WERI-Rb-1 (cell line): ENCODE data around the gene STON1.
A peak's percentile ranks its signal among the peaks of the same experiment; 100 is the strongest.

ENCODE experiments used
- DNase-seq: peaks from one replicate; pipeline ENCODE4 v3.0.0-alpha.2; 2020
- H3K27ac ChIP-seq: fragments of 250-450 bp; sonication (Bioruptor Pico); 2 replicates; pipeline ENCODE4 v1.5.1; 2020; ENCODE audit warnings: mild to moderate bottlenecking, moderate library complexity
- H3K27me3 ChIP-seq: fragments of 250-450 bp; sonication (Bioruptor Pico); 2 replicates; pipeline ENCODE4 v1.5.1; 2021; ENCODE audit warnings: mild to moderate bottlenecking, low read depth, moderate library complexity; ENCODE audit not compliant: insufficient read depth, severe bottlenecking
- H3K36me3 ChIP-seq: fragments of 250-450 bp; sonication (Bioruptor Pico); 2 replicates; pipeline ENCODE4 v1.5.1; 2020; ENCODE audit warnings: mild to moderate bottlenecking, moderate library complexity
- H3K4me3 ChIP-seq: 2 replicates; pipeline ENCODE4 v1.5.1; 2011; ENCODE audit warnings: low read depth, mild to moderate bottlenecking, control low read depth, low read length
- H3K9me3 ChIP-seq: fragments of 250-450 bp; sonication (Bioruptor Pico); 2 replicates; pipeline ENCODE4 v1.5.1; 2021; ENCODE audit warnings: mild to moderate bottlenecking, moderate library complexity; ENCODE audit not compliant: severe bottlenecking
- CTCF ChIP-seq: IDR thresholded peaks from 2 replicates; pipeline ENCODE4 v1.5.1; 2011; ENCODE audit warnings: low read depth, mild to moderate bottlenecking, control low read depth, inconsistent platforms, low read length

STON1 gene

GRCh38 chr2:48626047-48626446 is 96.1 kb downstream of the STON1 start:
- H3K27ac ChIP-seq: no peak overlapping the region
- no peak for DNase-seq
- H3K27me3 ChIP-seq: no peaks in the 10 kb centered on the region
- no peaks in the 10 kb centered on the region for H3K36me3 ChIP-seq
- no peak for TF ChIP-seq CTCF
- H3K4me3 ChIP-seq: no peak overlapping the region
- no peaks in the 10 kb centered on the region for H3K9me3 ChIP-seq

- H3K4me3 ChIP-seq: no peak overlapping the region
- no peak for TF ChIP-seq CTCF
- peaks cover 9% of the 10 kb centered on the region for H3K9me3 ChIP-seq
- H3K27ac ChIP-seq: no peak overlapping the region
- H3K36me3 ChIP-seq: no peaks in the 10 kb centered on the region
- peak; percentile 65 for DNase-seq
- H3K27me3 ChIP-seq: no peaks in the 10 kb centered on the region
Observed at GRCh38 chr2:48633143-48633542, 103.2 kb downstream of the STON1 start.

- Histone ChIP-seq H3K4me3 (no peak overlapping the region), H3K27me3 (no peaks in the 10 kb centered on the region), H3K9me3 (peaks cover 9% of the 10 kb centered on the region), H3K36me3 (no peaks in the 10 kb centered on the region), H3K27ac (no peak overlapping the region)
- TF ChIP-seq CTCF: no peak
- no peak for DNase-seq
Observed at GRCh38 chr2:48635786-48636185, 105.8 kb downstream of the STON1 start.

- Histone ChIP-seq H3K36me3 (no peaks in the 10 kb centered on the region), H3K9me3 (peaks cover 9% of the 10 kb centered on the region), H3K4me3 (no peak overlapping the region), H3K27me3 (no peaks in the 10 kb centered on the region), H3K27ac (no peak overlapping the region)
- TF ChIP-seq CTCF: no peak
- DNase-seq: no peak
Observed at GRCh38 chr2:48638261-48638660, 108.3 kb downstream of the STON1 start.
